SK-N-SH (cell line): ENCODE results near the gene NXF2B. TPM values are rescaled to one million over a fixed set of nuclear protein-coding genes. Genes with fewer than 3 reads are reported as not detected.

Source experiments
- CTCF ChIA-PET: fragments of 300-600, 350-600 bp; formaldehyde crosslinking; extraction: SDS; loops from one replicate; lab custom pipeline; 2021; lab: Yijun Ruan, JAX
- POLR2A ChIA-PET: fragments of 350-600 bp; sonication (Branson Sonifier 250); formaldehyde crosslinking; extraction: SDS; loops from one replicate; lab custom pipeline; 2020; ENCODE audit warnings: antibody characterized with exemption, inconsistent platforms; lab: Yijun Ruan, JAX
- DNase-seq: peaks from one replicate; pipeline ENCODE4 v3.0.0; 2012
- H2AFZ ChIP-seq: fragments of 200-600 bp; sonication (generic); 2 replicates; pipeline ENCODE4 v1.8.1; 2016; ENCODE audit warnings: antibody characterized with exemption, mild to moderate bottlenecking, low read depth
- H3F3A ChIP-seq: fragments of 200-600 bp; sonication (generic); replicated peaks from 2 replicates; pipeline ENCODE3; 2016; ENCODE audit warnings: antibody characterized with exemption, mild to moderate bottlenecking; ENCODE audit not compliant: insufficient read depth
- H3K27ac ChIP-seq, 2 experiments: fragments of 200-500 bp in 1 of 2; fragments of 200-600 bp in 1 of 2; sonication (Bioruptor generic) in 1 of 2; sonication (generic), shearing (Covaris generic) in 1 of 2; 2 replicates each; pipeline versions ENCODE4 v1.5.1 to v1.6.1; 2014 to 2016; ENCODE audit warnings: low read depth in 2 of 2, inconsistent platforms in 1 of 2, low read length in 1 of 2, mild to moderate bottlenecking in 1 of 2, mixed read lengths in 1 of 2
- H3K27me3 ChIP-seq: fragments of 200-600 bp; sonication (generic), shearing (Covaris generic); 2 replicates; pipeline ENCODE4 v1.6.1; 2016; ENCODE audit warnings: mixed run types; ENCODE audit not compliant: insufficient read depth
- H3K36me3 ChIP-seq, 2 experiments: fragments of 200-500 bp in 1 of 2; fragments of 200-600 bp in 1 of 2; sonication (Bioruptor generic) in 1 of 2; sonication (generic) in 1 of 2; replicated peaks in 1 of 2; 2 replicates each; pipeline versions ENCODE3 to v1.5.1; 2014 to 2016; ENCODE audit warnings: low read length in 1 of 2, mild to moderate bottlenecking in 1 of 2; ENCODE audit not compliant: insufficient read depth in 2 of 2, control insufficient read depth in 1 of 2
- H3K4me1 ChIP-seq, 2 experiments: fragments of 200-500 bp in 1 of 2; fragments of 200-600 bp in 1 of 2; sonication (Bioruptor generic) in 1 of 2; sonication (generic), shearing (Covaris generic) in 1 of 2; 2 replicates each; pipeline versions ENCODE4 v1.5.1 to v1.6.1; 2014 to 2016; ENCODE audit warnings: low read depth in 1 of 2, low read length in 1 of 2, mixed run types in 1 of 2; ENCODE audit not compliant: insufficient read depth in 2 of 2, control insufficient read depth in 1 of 2
- H3K4me2 ChIP-seq: fragments of 200-600 bp; sonication (generic), shearing (Covaris generic); 2 replicates; pipeline ENCODE4 v1.6.1; 2017; ENCODE audit warnings: mixed run types
- H3K4me3 ChIP-seq, 2 experiments: fragments of 200-500 bp in 1 of 2; fragments of 200-600 bp in 1 of 2; sonication (Bioruptor generic) in 1 of 2; sonication (generic), shearing (Covaris generic) in 1 of 2; 2 replicates each; pipeline versions ENCODE4 v1.5.1 to v1.8.1; 2014 to 2016; ENCODE audit warnings: low read depth in 2 of 2, inconsistent platforms in 1 of 2, low read length in 1 of 2, mild to moderate bottlenecking in 1 of 2, mixed read lengths in 1 of 2, moderate library complexity in 1 of 2
- H3K79me2 ChIP-seq: fragments of 200-600 bp; sonication (generic); 2 replicates; pipeline ENCODE4 v1.8.1; 2017; ENCODE audit warnings: mild to moderate bottlenecking; ENCODE audit not compliant: insufficient read depth
- H3K9ac ChIP-seq: fragments of 200-600 bp; sonication (generic); 2 replicates; pipeline ENCODE4 v1.6.1; 2017; ENCODE audit warnings: mixed run types
- H3K9me2 ChIP-seq: fragments of 200-600 bp; sonication (generic); 2 replicates; pipeline ENCODE4 v1.6.1; 2017; ENCODE audit warnings: mixed run types
- H3K9me3 ChIP-seq: fragments of 200-600 bp; sonication (generic); 2 replicates; pipeline ENCODE4 v1.6.1; 2017; ENCODE audit warnings: mixed run types, mild to moderate bottlenecking, moderate library complexity
- H4K20me1 ChIP-seq: fragments of 200-600 bp; sonication (generic); 2 replicates; pipeline ENCODE4 v1.6.1; 2017; ENCODE audit warnings: mild to moderate bottlenecking, mixed run types; ENCODE audit not compliant: insufficient read depth
- NRF1 ChIP-seq: IDR thresholded peaks from 2 replicates; pipeline ENCODE4 v1.6.1; 2012; ENCODE audit warnings: low read depth, mild to moderate bottlenecking, low read length
- RAD21 ChIP-seq: IDR thresholded peaks from 2 replicates; pipeline ENCODE4 v1.6.1; 2012; ENCODE audit warnings: mild to moderate bottlenecking, low read length
- SIN3A ChIP-seq: IDR thresholded peaks from 2 replicates; pipeline ENCODE4 v1.6.1; 2012; ENCODE audit warnings: low read depth, mild to moderate bottlenecking, low read length, moderate library complexity, borderline replicate concordance
- SMC3 ChIP-seq: IDR thresholded peaks from 2 replicates; pipeline ENCODE4 v1.6.1; 2012; ENCODE audit warnings: low read depth, low read length, improper control_type of control experiment
- TAF1 ChIP-seq: IDR thresholded peaks from 2 replicates; pipeline ENCODE4 v1.6.1; 2012; ENCODE audit warnings: low read depth, mild to moderate bottlenecking, low read length, moderate library complexity, borderline replicate concordance
- TCF12 ChIP-seq: IDR thresholded peaks from 2 replicates; pipeline ENCODE4 v1.4.0; 2012
- TEAD4 ChIP-seq: IDR thresholded peaks from 2 replicates; pipeline ENCODE4 v1.4.0; 2012; ENCODE audit warnings: mild to moderate bottlenecking, borderline replicate concordance; ENCODE audit not compliant: insufficient read depth
- WGBS: methylation state at CpG from one replicate; pipeline ENCODE4 v1.1.6; 2017; ENCODE audit warnings: low lambda C conversion rate; 5-methylcytosine and 5-hydroxymethylcytosine counted together
- polyA plus RNA-seq, 3 experiments: library from polyadenylated mRNA; depleted of rRNA; stranded (reverse); fragments of >200 nt; gene quantifications; 2 replicates each; pipeline ENCODE4 v1.2.3, GENCODE V29; 2012
- TF ChIP-seq, protein P1 (sequence below): fragments of 200-600 bp; sonication (generic); IDR thresholded peaks from 2 replicates; pipeline ENCODE4 v1.6.1; 2017; ENCODE audit warnings: antibody characterized with exemption, mild to moderate bottlenecking, moderate library complexity
- TF ChIP-seq, protein P2 (sequence below): fragments of 150-350 bp; IDR thresholded peaks from 2 replicates; pipeline ENCODE4 v1.6.1; 2017; ENCODE audit warnings: antibody characterized with exemption, low read length, low read depth, borderline replicate concordance
- TF ChIP-seq, protein P3 (sequence below): IDR thresholded peaks from 2 replicates; pipeline ENCODE4 v1.6.1; 2012; ENCODE audit warnings: mild to moderate bottlenecking, low read depth, low read length, moderate library complexity

Gene NXF2B
- polyA plus RNA-seq, 1 of the 3 experiments (the other 2 are of a cell fraction), result not detected

DNA sequence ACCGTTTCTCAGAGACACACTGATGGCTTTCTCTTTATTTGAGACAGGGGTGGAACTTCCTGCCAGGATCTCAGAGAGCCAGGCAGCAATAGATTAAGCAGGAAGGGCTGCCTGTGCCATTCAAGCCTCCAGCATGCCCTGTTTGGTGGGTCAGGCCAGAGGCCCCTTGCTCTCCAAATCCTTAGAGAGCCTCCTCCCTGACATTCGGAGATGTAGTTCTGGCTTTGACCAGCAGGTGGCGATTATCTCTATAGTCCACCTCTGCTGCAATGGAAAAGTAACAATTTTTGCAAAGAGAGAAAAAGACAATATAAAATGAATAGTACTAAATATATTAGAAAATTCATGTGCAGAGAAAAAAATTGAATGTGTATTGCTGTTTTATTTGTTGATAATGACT lies 93.9 kb downstream of the NXF2B start:
- no peaks in the 10 kb centered on the region for H4K20me1 ChIP-seq
- POLR2A ChIA-PET, result no interaction called here
- no peaks in the 10 kb centered on the region for H3K9me2 ChIP-seq
- CTCF ChIA-PET, result no interaction called here
- no peaks in the 10 kb centered on the region for H3F3A ChIP-seq
- no peaks in the 10 kb centered on the region for H3K79me2 ChIP-seq
- no peak overlapping the region for H3K4me2 ChIP-seq
- 21% methylated on average over 3 of the region's 3 CpGs for WGBS
- no peak overlapping the region for H3K9ac ChIP-seq
- H3K4me3 ChIP-seq, result no peak overlapping the region
- H3K36me3 ChIP-seq, result no peaks in the 10 kb centered on the region
- DNase-seq, result peak; percentile 61
- H3K27me3 ChIP-seq, result no peaks in the 10 kb centered on the region
- TF ChIP-seq TCF12 (no peak), RAD21 (peak; percentile 52), NRF1 (no peak), SMC3 (peak; percentile 48), TEAD4 (no peak)
- TF ChIP-seq, protein P1, sequence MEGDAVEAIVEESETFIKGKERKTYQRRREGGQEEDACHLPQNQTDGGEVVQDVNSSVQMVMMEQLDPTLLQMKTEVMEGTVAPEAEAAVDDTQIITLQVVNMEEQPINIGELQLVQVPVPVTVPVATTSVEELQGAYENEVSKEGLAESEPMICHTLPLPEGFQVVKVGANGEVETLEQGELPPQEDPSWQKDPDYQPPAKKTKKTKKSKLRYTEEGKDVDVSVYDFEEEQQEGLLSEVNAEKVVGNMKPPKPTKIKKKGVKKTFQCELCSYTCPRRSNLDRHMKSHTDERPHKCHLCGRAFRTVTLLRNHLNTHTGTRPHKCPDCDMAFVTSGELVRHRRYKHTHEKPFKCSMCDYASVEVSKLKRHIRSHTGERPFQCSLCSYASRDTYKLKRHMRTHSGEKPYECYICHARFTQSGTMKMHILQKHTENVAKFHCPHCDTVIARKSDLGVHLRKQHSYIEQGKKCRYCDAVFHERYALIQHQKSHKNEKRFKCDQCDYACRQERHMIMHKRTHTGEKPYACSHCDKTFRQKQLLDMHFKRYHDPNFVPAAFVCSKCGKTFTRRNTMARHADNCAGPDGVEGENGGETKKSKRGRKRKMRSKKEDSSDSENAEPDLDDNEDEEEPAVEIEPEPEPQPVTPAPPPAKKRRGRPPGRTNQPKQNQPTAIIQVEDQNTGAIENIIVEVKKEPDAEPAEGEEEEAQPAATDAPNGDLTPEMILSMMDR, result peak; percentile 79
- TF ChIP-seq, protein P2, sequence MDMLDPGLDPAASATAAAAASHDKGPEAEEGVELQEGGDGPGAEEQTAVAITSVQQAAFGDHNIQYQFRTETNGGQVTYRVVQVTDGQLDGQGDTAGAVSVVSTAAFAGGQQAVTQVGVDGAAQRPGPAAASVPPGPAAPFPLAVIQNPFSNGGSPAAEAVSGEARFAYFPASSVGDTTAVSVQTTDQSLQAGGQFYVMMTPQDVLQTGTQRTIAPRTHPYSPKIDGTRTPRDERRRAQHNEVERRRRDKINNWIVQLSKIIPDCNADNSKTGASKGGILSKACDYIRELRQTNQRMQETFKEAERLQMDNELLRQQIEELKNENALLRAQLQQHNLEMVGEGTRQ, result no peak
- TF ChIP-seq, protein P3, sequence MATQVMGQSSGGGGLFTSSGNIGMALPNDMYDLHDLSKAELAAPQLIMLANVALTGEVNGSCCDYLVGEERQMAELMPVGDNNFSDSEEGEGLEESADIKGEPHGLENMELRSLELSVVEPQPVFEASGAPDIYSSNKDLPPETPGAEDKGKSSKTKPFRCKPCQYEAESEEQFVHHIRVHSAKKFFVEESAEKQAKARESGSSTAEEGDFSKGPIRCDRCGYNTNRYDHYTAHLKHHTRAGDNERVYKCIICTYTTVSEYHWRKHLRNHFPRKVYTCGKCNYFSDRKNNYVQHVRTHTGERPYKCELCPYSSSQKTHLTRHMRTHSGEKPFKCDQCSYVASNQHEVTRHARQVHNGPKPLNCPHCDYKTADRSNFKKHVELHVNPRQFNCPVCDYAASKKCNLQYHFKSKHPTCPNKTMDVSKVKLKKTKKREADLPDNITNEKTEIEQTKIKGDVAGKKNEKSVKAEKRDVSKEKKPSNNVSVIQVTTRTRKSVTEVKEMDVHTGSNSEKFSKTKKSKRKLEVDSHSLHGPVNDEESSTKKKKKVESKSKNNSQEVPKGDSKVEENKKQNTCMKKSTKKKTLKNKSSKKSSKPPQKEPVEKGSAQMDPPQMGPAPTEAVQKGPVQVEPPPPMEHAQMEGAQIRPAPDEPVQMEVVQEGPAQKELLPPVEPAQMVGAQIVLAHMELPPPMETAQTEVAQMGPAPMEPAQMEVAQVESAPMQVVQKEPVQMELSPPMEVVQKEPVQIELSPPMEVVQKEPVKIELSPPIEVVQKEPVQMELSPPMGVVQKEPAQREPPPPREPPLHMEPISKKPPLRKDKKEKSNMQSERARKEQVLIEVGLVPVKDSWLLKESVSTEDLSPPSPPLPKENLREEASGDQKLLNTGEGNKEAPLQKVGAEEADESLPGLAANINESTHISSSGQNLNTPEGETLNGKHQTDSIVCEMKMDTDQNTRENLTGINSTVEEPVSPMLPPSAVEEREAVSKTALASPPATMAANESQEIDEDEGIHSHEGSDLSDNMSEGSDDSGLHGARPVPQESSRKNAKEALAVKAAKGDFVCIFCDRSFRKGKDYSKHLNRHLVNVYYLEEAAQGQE, result no peak
- no peak overlapping the region for H2AFZ ChIP-seq
- H3K4me1 ChIP-seq, result no peaks in the 10 kb centered on the region
- H3K27ac ChIP-seq, result no peak overlapping the region
- H3K9me3 ChIP-seq, result no peaks in the 10 kb centered on the region

DNA sequence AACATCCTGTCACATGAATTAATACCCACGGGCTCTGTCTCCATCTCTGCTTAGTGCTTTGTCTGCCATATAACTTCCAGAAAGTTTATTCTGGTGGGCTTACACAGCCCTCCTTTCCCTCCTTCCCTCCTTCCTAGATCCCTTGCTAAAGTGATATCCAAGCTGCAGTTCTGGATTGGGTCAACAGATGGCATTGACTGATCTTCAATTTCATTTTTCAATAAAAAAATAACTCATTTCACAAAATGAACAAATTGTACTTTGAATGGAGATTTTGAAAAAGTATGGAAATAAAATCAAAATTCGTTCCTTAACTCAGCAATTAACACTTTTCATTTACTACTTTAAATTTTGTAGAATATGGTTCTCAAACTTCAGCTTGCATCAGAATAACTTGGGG lies 97.9 kb downstream of the NXF2B start:
- WGBS, result 3% methylated on average over 2 of the region's 2 CpGs
- no peak overlapping the region for H3K4me3 ChIP-seq
- no peak overlapping the region for H3K9ac ChIP-seq
- no peaks in the 10 kb centered on the region for H3K79me2 ChIP-seq
- H3F3A ChIP-seq, result no peaks in the 10 kb centered on the region
- H3K36me3 ChIP-seq, result no peaks in the 10 kb centered on the region
- no peak overlapping the region for H3K4me2 ChIP-seq
- H3K4me1 ChIP-seq, result no peaks in the 10 kb centered on the region
- no peaks in the 10 kb centered on the region for H3K9me2 ChIP-seq
- H4K20me1 ChIP-seq, result no peaks in the 10 kb centered on the region
- no peaks in the 10 kb centered on the region for H3K27me3 ChIP-seq
- ChIA-PET POLR2A (no interaction called here), CTCF (no interaction called here)
- no peak for DNase-seq
- H2AFZ ChIP-seq, result no peak overlapping the region
- TF ChIP-seq SIN3A, result no peak
- TF ChIP-seq, protein P1, result peak; percentile 54
- peak; percentile 13; the same call in 1 of the 2 replicates for TF ChIP-seq RAD21
- TF ChIP-seq TEAD4, result no peak
- no peak for TF ChIP-seq TAF1
- TF ChIP-seq, all 33 proteins: peak for 2
- Histone ChIP-seq H3K9me3 (no peaks in the 10 kb centered on the region), H3K27ac (no peak overlapping the region)
